Left lung (tissue), 10 donors: Measurements from ENCODE around the gene FBRSL1. TPM values are rescaled to one million over a fixed set of nuclear protein-coding genes. Genes with fewer than 3 reads are reported as not detected.
"Not testable (repeated sequence)": the region's sequence is repeated elsewhere in the genome, so short reads cannot be mapped to it uniquely, and the experiment has no call there.

Experiments used
- ATAC-seq: fragments of 200-7000 bp; cut with Tn5 transposase; one replicate; pipeline ENCODE4 v1.9.1; 2020; ENCODE audit warnings: moderate library complexity
- DNase-seq, 4 donors: peaks; one replicate each; pipeline ENCODE4 v3.0.0-alpha.2; 2013 to 2020
- H3K27ac ChIP-seq, 2 donors: fragments of 200-600 bp; sonication (generic) in 1 of 2; one replicate each; pipeline versions ENCODE4 v1.5.0 to v1.8.0; 2020 to 2021
- H3K27me3 ChIP-seq, 2 donors: fragments of 200-600 bp; sonication (generic) in 1 of 2; one replicate each; pipeline versions ENCODE4 v1.5.0 to v1.8.0; 2020 to 2021
- H3K36me3 ChIP-seq, 2 donors: fragments of 200-600 bp; sonication (generic) in 1 of 2; one replicate each; pipeline versions ENCODE4 v1.5.0 to v1.8.0; 2020 to 2021
- H3K4me1 ChIP-seq, 2 donors: fragments of 200-600 bp; one replicate each; pipeline ENCODE4 v1.8.0; 2021
- H3K4me3 ChIP-seq, 2 donors: fragments of 200-600 bp; sonication (generic) in 1 of 2; one replicate each; pipeline versions ENCODE4 v1.5.0 to v1.8.0; 2020 to 2021; ENCODE audit warnings: mild to moderate bottlenecking in 1 of 2
- H3K9me3 ChIP-seq, 2 donors: fragments of 200-600 bp; sonication (generic) in 1 of 2; one replicate each; pipeline versions ENCODE4 v1.5.0 to v1.8.0; 2020 to 2021
- intact Hi-C, 2 donors: fragments of 100-400 bp; cut with DNase I; formaldehyde crosslinking; loops; one replicate each; pipeline versions ENCODE4 v1.11.2 to v1.14.2; 2022
- polyA plus RNA-seq, 6 donors: library from polyadenylated mRNA; unstranded; fragments of 120-200 nt; gene quantifications; one replicate each; pipeline ENCODE4 v1.2.1, GENCODE V29; 2013; ENCODE audit not compliant: insufficient read length in 6 of 6
- total RNA-seq, 2 donors: library from RNA; stranded (reverse); fragmentation: NEBNext Ultra II Directional; extraction: Animal tissue kit (Norgen Biotek cat#: 25700); gene quantifications; one replicate each; pipeline ENCODE4 v1.2.1, GENCODE V29; 2021
- TF ChIP-seq, protein P1 (sequence below), 2 donors: fragments of 200-600 bp; sonication (generic) in 1 of 2; IDR thresholded peaks; one replicate each; pipeline versions ENCODE4 v1.5.0 to v1.8.0; 2021; ENCODE audit warnings: antibody characterized with exemption in 2 of 2
- donor health status: DM: no; HTN: yes; CAD: no.
- donor health status: DM: no; HTN: no; CAD: no.

The FBRSL1 gene
- total and polyA plus RNA-seq, 8 donors: 44.7 to 113 (median 83.9) TPM

- H3K4me1 ChIP-seq: peaks cover 0 to 4% of the 10 kb centered on the region in 2 donors
- H3K9me3 ChIP-seq: no peaks in the 10 kb centered on the region
- no peaks in the 10 kb centered on the region for H3K36me3 ChIP-seq
- DNase-seq (peak in 2 of 4 donors; percentile 12 to 42), ATAC-seq (peak; percentile 68)
- no peak overlapping the region for H3K4me3 ChIP-seq
- H3K27me3 ChIP-seq: peaks cover 0 to 35% of the 10 kb centered on the region in 2 donors
- no peak overlapping the region for H3K27ac ChIP-seq
- TF ChIP-seq, protein P1, sequence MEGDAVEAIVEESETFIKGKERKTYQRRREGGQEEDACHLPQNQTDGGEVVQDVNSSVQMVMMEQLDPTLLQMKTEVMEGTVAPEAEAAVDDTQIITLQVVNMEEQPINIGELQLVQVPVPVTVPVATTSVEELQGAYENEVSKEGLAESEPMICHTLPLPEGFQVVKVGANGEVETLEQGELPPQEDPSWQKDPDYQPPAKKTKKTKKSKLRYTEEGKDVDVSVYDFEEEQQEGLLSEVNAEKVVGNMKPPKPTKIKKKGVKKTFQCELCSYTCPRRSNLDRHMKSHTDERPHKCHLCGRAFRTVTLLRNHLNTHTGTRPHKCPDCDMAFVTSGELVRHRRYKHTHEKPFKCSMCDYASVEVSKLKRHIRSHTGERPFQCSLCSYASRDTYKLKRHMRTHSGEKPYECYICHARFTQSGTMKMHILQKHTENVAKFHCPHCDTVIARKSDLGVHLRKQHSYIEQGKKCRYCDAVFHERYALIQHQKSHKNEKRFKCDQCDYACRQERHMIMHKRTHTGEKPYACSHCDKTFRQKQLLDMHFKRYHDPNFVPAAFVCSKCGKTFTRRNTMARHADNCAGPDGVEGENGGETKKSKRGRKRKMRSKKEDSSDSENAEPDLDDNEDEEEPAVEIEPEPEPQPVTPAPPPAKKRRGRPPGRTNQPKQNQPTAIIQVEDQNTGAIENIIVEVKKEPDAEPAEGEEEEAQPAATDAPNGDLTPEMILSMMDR (IDR thresholded peaks at IDR 0.05): no peak
- intact Hi-C loops: no loop called here
These were observed 18.7 kb upstream of the FBRSL1 start for GRCh38 chr12:132471011-132471857.

DNA sequence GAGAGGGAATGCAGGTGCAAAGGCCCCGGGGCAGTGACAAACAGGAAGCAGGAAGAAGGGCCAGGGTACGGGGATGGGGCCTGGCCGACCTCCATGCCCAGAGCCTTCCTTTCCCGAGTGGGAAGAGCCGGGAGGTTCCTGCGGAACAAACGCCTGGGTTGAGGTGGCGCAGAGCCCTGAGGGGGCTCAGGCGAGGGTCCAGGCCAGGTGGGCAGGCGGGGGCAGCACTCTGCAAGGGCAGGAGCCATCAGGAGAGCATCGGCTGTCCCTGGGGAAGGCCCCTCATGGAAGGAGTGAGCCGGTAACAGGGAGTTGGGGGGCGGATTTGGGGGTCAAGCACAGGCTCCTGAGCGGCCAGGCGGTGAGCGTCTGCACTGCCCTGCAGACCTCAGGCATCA, 18.1 kb upstream of the FBRSL1 start:
- no peaks in the 10 kb centered on the region for H3K9me3 ChIP-seq
- H3K4me3 ChIP-seq: no peak overlapping the region
- H3K36me3 ChIP-seq: no peaks in the 10 kb centered on the region
- intact Hi-C loops: no loop called here
- ATAC-seq (no peak), DNase-seq (peak in 1 of 4 donors; percentile 61)
- TF ChIP-seq, protein P1 (IDR thresholded peaks at IDR 0.05): no peak
- peaks cover 0 to 32% of the 10 kb centered on the region in 2 donors for H3K27me3 ChIP-seq
- peaks cover 0 to 4% of the 10 kb centered on the region in 2 donors for H3K4me1 ChIP-seq
- no peak overlapping the region for H3K27ac ChIP-seq

DNA sequence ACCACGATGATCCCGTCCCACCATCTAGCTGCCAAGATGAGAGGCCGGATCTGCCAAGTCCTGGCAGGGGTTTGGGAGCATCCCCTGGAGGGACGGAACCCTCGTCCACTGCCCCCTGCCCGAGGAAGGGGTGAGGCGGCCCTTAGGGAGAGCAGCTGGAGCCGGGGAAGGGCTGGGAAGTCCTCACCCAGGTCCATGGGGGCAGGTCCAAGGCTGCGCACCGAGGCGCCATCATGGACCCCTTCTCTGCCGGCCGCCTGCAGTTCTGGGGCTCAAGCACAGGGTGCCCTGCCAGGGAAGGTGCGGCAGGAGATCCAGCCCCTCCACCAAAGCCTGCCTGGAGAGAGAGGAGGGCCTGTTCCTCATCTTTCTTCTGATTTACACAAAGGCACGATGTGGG, 17.6 kb upstream of the FBRSL1 start:
- no peak overlapping the region for H3K4me3 ChIP-seq
- peaks cover 0 to 4% of the 10 kb centered on the region in 2 donors for H3K4me1 ChIP-seq
- intact Hi-C loops: no loop called here
- peaks cover 0 to 31% of the 10 kb centered on the region in 2 donors for H3K27me3 ChIP-seq
- no peak overlapping the region for H3K27ac ChIP-seq
- no peaks in the 10 kb centered on the region for H3K9me3 ChIP-seq
- DNase-seq (peak in 1 of 4 donors; percentile 70), ATAC-seq (no peak)
- TF ChIP-seq, protein P1 (IDR thresholded peaks at IDR 0.05): no peak
- H3K36me3 ChIP-seq: no peaks in the 10 kb centered on the region

- Histone ChIP-seq H3K9me3 (no peaks in the 10 kb centered on the region), H3K27me3 (peaks cover 0 to 27% of the 10 kb centered on the region in 2 donors), H3K4me3 (no peak overlapping the region), H3K27ac (no peak overlapping the region), H3K4me1 (peaks cover 0 to 4% of the 10 kb centered on the region in 2 donors), H3K36me3 (no peaks in the 10 kb centered on the region)
- intact Hi-C loops: no loop called here
- ATAC-seq: no peak
- TF ChIP-seq, protein P1 (IDR thresholded peaks at IDR 0.05): no peak
- peak in 1 of 4 donors; percentile 74 for DNase-seq
These were observed 15.7 kb upstream of the FBRSL1 start for GRCh38 chr12:132474237-132474741.

- H3K4me1 ChIP-seq, DNase-seq, H3K4me3 ChIP-seq, H3K9me3 ChIP-seq, H3K27ac ChIP-seq, intact Hi-C loops, ATAC-seq, H3K36me3 ChIP-seq: not testable (repeated sequence)
- H3K27me3 ChIP-seq: peaks cover 0 to 27% of the 10 kb centered on the region in 2 donors
These were observed 15.1 kb upstream of the FBRSL1 start for GRCh38 chr12:132474799-132475303.
